ENCODE data around the gene AFAP1L1. TPM values are rescaled to one million over a fixed set of nuclear protein-coding genes. Genes with fewer than 3 reads are reported as not detected.

AFAP1L1 gene
- total and polyA plus RNA-seq, 2 of the 13 experiments (the other 11 are each of a cell fraction or from before 2014, with no cell fraction given) = 0.38 to 1.0 TPM

- TF ChIP-seq ZNF230 (CRISPR knock-in tag; IDR thresholded peaks at IDR 0.05) (0 out of 2 replicates have a peak, but pooled peaks have one; percentile 36), CHCHD3 (CRISPR knock-in tag; IDR thresholded peaks at IDR 0.05) (no peak), ZNF558 (CRISPR knock-in tag; IDR thresholded peaks at IDR 0.05; ENCODE audit: borderline replicate concordance) (no peak), ZMYM4 (CRISPR knock-in tag; IDR thresholded peaks at IDR 0.05) (no peak), ZNF777 (CRISPR knock-in tag; IDR thresholded peaks at IDR 0.05) (no peak), ZNF687 (CRISPR knock-in tag; IDR thresholded peaks at IDR 0.05) (peak; percentile 84), ATF7 (IDR thresholded peaks at IDR 0.05) (no peak), ATF7 (CRISPR knock-in tag; IDR thresholded peaks at IDR 0.05) (no peak), ZNF674 (CRISPR knock-in tag; IDR thresholded peaks at IDR 0.05; ENCODE audit: low read depth) (no peak), ZNF761 (CRISPR knock-in tag; conservative IDR thresholded peaks at IDR 0.05) (no peak), STAT6 (CRISPR knock-in tag; IDR thresholded peaks at IDR 0.05; ENCODE audit: borderline replicate concordance) (no peak), ZNF768 (CRISPR knock-in tag; IDR thresholded peaks at IDR 0.05) (no peak), TBX2 (CRISPR knock-in tag; IDR thresholded peaks at IDR 0.05; ENCODE audit: borderline replicate concordance) (no peak), PHB2 (IDR thresholded peaks at IDR 0.05; ENCODE audit: partially characterized antibody) (no peak), CERS6 (CRISPR knock-in tag; IDR thresholded peaks at IDR 0.05) (no peak), ZSCAN21 (CRISPR knock-in tag; IDR thresholded peaks at IDR 0.05; ENCODE audit: borderline replicate concordance) (no peak), EZH2 (conservative IDR thresholded peaks at IDR 0.05; ENCODE audit: low read depth, low read length) (no peak), U2AF2 (IDR thresholded peaks at IDR 0.05; ENCODE audit: low read depth, low read length) (no peak), EEA1 (CRISPR knock-in tag; IDR thresholded peaks at IDR 0.05; ENCODE audit: borderline replicate concordance) (no peak), DR1 (CRISPR knock-in tag; IDR thresholded peaks at IDR 0.05) (no peak), ZUFSP (CRISPR knock-in tag; IDR thresholded peaks at IDR 0.05; ENCODE audit: borderline replicate concordance) (no peak)
These were observed 107.6 kb downstream of the AFAP1L1 start, which contains the start of gene IL17B (continued) for GRCh38 chr5:149379177-149379761.

Data from HepG2 (cell line).